PC-9 (cell line): Measurements from ENCODE around the gene CYSRT1. TPM values are rescaled to one million over a fixed set of nuclear protein-coding genes. Genes with fewer than 3 reads are reported as not detected.

Experiments used
- BruUV-seq: library from RNA; stranded (reverse); fragments of 400-500 nt; replicated peaks from 2 replicates; lab custom pipeline; 2021; lab: Mats Ljungman, UMichigan
- CTCF ChIA-PET: fragments of 300-600 bp; sonication (Branson Sonifier 250); formaldehyde crosslinking; loops from one replicate; lab custom pipeline; 2022; ENCODE audit warnings: antibody characterized with exemption; lab: Charles Lee
- POLR2A ChIA-PET: fragments of 300-600 bp; sonication (Branson Sonifier 250); formaldehyde crosslinking; loops from one replicate; lab custom pipeline; 2022; ENCODE audit warnings: antibody characterized with exemption; ENCODE audit not compliant: unreplicated experiment; lab: Charles Lee
- DNase-seq, 2 experiments: peaks; one replicate each; pipeline versions ENCODE4 v3.0.0 to v3.0.0-alpha.2; 2015 to 2022; ENCODE audit warnings: mixed read lengths in 1 of 2
- H2AFZ ChIP-seq: fragments of 200-600 bp; sonication (generic); 2 replicates; pipeline ENCODE4 v1.8.1; 2017; ENCODE audit warnings: antibody characterized with exemption
- H3F3A ChIP-seq: fragments of 200-600 bp; sonication (generic); 2 replicates; pipeline ENCODE4 v1.8.1; 2017; ENCODE audit warnings: antibody characterized with exemption, mild to moderate bottlenecking, low read depth; ENCODE audit not compliant: insufficient read depth
- H3K27ac ChIP-seq: fragments of 200-600 bp; sonication (generic); 2 replicates; pipeline ENCODE4 v1.6.1; 2016; ENCODE audit warnings: mixed run types
- H3K27me3 ChIP-seq: fragments of 200-600 bp; sonication (generic); 2 replicates; pipeline ENCODE4 v1.6.1; 2016; ENCODE audit warnings: low read depth, mixed run types; ENCODE audit not compliant: insufficient read depth
- H3K36me3 ChIP-seq: fragments of 200-600 bp; sonication (generic); 2 replicates; pipeline ENCODE4 v1.6.1; 2016; ENCODE audit warnings: low read depth, mixed run types
- H3K4me1 ChIP-seq: fragments of 200-600 bp; sonication (generic); replicated peaks from 2 replicates; pipeline ENCODE4 v1.6.1; 2016; ENCODE audit warnings: mixed run types; ENCODE audit not compliant: insufficient read depth
- H3K4me2 ChIP-seq: fragments of 200-600 bp; sonication (generic); 2 replicates; pipeline ENCODE4 v1.6.1; 2017; ENCODE audit warnings: mixed run types
- H3K4me3 ChIP-seq: fragments of 200-600 bp; sonication (generic); 2 replicates; pipeline ENCODE4 v1.6.1; 2016; ENCODE audit warnings: mixed run types
- H3K79me2 ChIP-seq: fragments of 200-600 bp; sonication (generic); 2 replicates; pipeline ENCODE4 v1.6.1; 2017; ENCODE audit warnings: low read depth, mixed run types
- H3K9me2 ChIP-seq: fragments of 200-600 bp; sonication (generic); 2 replicates; pipeline ENCODE4 v1.8.1; 2017; ENCODE audit warnings: mild to moderate bottlenecking; ENCODE audit not compliant: insufficient read depth
- H3K9me3 ChIP-seq: fragments of 200-600 bp; sonication (generic); 2 replicates; pipeline ENCODE4 v1.8.1; 2016; ENCODE audit warnings: low read depth; ENCODE audit not compliant: insufficient read depth
- H4K20me1 ChIP-seq: fragments of 200-600 bp; sonication (generic); 2 replicates; pipeline ENCODE4 v1.8.1; 2017; ENCODE audit not compliant: insufficient read depth
- CTCF ChIP-seq: fragments of 200-600 bp; sonication (generic); conservative IDR thresholded peaks from 2 replicates; pipeline ENCODE4 v1.6.1; 2017; ENCODE audit warnings: mixed run types, antibody characterized with exemption, mild to moderate bottlenecking, moderate library complexity
- EZH2 ChIP-seq: fragments of 200-600 bp; sonication (generic); IDR thresholded peaks from 2 replicates; pipeline ENCODE4 v1.8.0; 2017; ENCODE audit warnings: antibody characterized with exemption, low read depth
- intact Hi-C: fragments of 100-400 bp; cut with micrococcal nuclease; formaldehyde crosslinking; loops from one replicate; pipeline ENCODE4 v1.10.0; 2022; ENCODE audit not compliant: unreplicated experiment
- total RNA-seq: library from RNA; stranded (reverse); gene quantifications from 2 replicates; pipeline ENCODE4 v1.2.3, GENCODE V29; 2021

The CYSRT1 gene
- total RNA-seq, 1 experiment from 2014 or later, result 15.2 TPM

- peak overlapping the region; percentile 99 for H3K4me2 ChIP-seq
- peak overlapping the region; percentile 79 for H3K27ac ChIP-seq
- BruUV-seq, result TSS peak; percentile 27
- no peaks in the 10 kb centered on the region for H3K27me3 ChIP-seq
- H3K4me1 ChIP-seq, result peaks cover 55% of the 10 kb centered on the region
- H3K4me3 ChIP-seq, result peak overlapping the region; percentile 90; the same call in 1 of the 2 replicates
- H3K9me2 ChIP-seq, result no peaks in the 10 kb centered on the region
- peaks cover 44% of the 10 kb centered on the region for H3F3A ChIP-seq
- intact Hi-C loops, result loop anchor here (1.0 to 2.0 kb wide), 6 partner anchors 31 to 180 kb away; partner anchors contain the start of genes ANAPC2, NPDC1, SAPCD2 and SSNA1
- H4K20me1 ChIP-seq, result no peaks in the 10 kb centered on the region
- H3K36me3 ChIP-seq, result no peaks in the 10 kb centered on the region
- DNase-seq, result peak; percentile 91 to 94
- no peaks in the 10 kb centered on the region for H3K9me3 ChIP-seq
- ChIA-PET POLR2A (interaction anchor here (0.5 to 1.6 kb wide), 5 partner anchors 14 to 316 kb away, joined by 4 to 12 read pairs (median 5); partner anchors contain the start of gene TUBB4B), CTCF (interaction anchor here (1.4 to 2.3 kb wide), 2 partner anchors 22 to 37 kb away, joined by 3 to 15 read pairs; partner anchors contain the start of gene SSNA1)
- H2AFZ ChIP-seq, result no peak overlapping the region
- no peak for TF ChIP-seq CTCF
- TF ChIP-seq EZH2, result no peak
- peaks cover 7% of the 10 kb centered on the region; the same call in 1 of the 2 replicates for H3K79me2 ChIP-seq
Observed at GRCh38 chr9:137226338-137227053, 1.5 kb downstream of the CYSRT1 start.

- ChIA-PET POLR2A (interaction anchor here (0.5 to 1.6 kb wide), 7 partner anchors 13 to 317 kb away, joined by 3 to 12 read pairs (median 4); partner anchors contain the start of gene TUBB4B), CTCF (interaction anchor here (0.6 to 2.3 kb wide), 8 partner anchors 9 to 410 kb away, joined by 3 to 15 read pairs (median 4); partner anchors contain the start of genes DPP7 and SSNA1)
- peaks cover 7% of the 10 kb centered on the region; the same call in 1 of the 2 replicates for H3K79me2 ChIP-seq
- no TSS peak for BruUV-seq
- H3K27ac ChIP-seq, result peak within 1 kb of the TSS; percentile 79
- H3K36me3 ChIP-seq, result no peaks in the 10 kb centered on the region
- DNase-seq, result peak; percentile 88 to 99
- H3K9me2 ChIP-seq, result no peaks in the 10 kb centered on the region
- peak within 1 kb of the TSS; percentile 99 for H3K4me2 ChIP-seq
- H2AFZ ChIP-seq, result no peak within 1 kb of the TSS
- no peaks in the 10 kb centered on the region for H4K20me1 ChIP-seq
- H3K4me3 ChIP-seq, result peak within 1 kb of the TSS; percentile 90; the same call in 1 of the 2 replicates
- peak; percentile 95 for TF ChIP-seq CTCF
- TF ChIP-seq EZH2, result no peak
- H3K9me3 ChIP-seq, result no peaks in the 10 kb centered on the region
- H3K27me3 ChIP-seq, result no peaks in the 10 kb centered on the region
- H3K4me1 ChIP-seq, result peaks cover 55% of the 10 kb centered on the region
- intact Hi-C loops, result loop anchor here (1.0 to 2.0 kb wide), 6 partner anchors 30 to 180 kb away; partner anchors contain the start of genes ANAPC2, NPDC1, SAPCD2 and SSNA1
- H3F3A ChIP-seq, result peaks cover 44% of the 10 kb centered on the region
Observed at GRCh38 chr9:137227054-137227852, 2.3 kb downstream of the CYSRT1 start, which contains the start of gene RNF224. TSS of gene RNF224 (plus strand) at chr9:137227502. CDS start at chr9:137228336, 834 bp downstream.
